ENCODE results near the gene UGT3A2.

UGT3A2 gene

GRCh38 chr5:36013182-36013581 lies 53.5 kb downstream of the UGT3A2 start:
- DNase-seq (ENCODE audit: low spot score) = no peak
- Histone ChIP-seq H3K27ac (ENCODE audit: poor library complexity, severe bottlenecking) (no peak overlapping the region), H3K27me3 (ENCODE audit: insufficient read depth, poor library complexity, severe bottlenecking) (no peaks in the 10 kb centered on the region), H3K4me1 (ENCODE audit: insufficient read depth, poor library complexity, severe bottlenecking) (no peaks in the 10 kb centered on the region), H3K36me3 (ENCODE audit: low read depth) (no peaks in the 10 kb centered on the region), H3K9me3 (ENCODE audit: severe bottlenecking) (no peaks in the 10 kb centered on the region), H3K4me3 (ENCODE audit: severe bottlenecking) (no peak overlapping the region)
- TF ChIP-seq, protein P1, sequence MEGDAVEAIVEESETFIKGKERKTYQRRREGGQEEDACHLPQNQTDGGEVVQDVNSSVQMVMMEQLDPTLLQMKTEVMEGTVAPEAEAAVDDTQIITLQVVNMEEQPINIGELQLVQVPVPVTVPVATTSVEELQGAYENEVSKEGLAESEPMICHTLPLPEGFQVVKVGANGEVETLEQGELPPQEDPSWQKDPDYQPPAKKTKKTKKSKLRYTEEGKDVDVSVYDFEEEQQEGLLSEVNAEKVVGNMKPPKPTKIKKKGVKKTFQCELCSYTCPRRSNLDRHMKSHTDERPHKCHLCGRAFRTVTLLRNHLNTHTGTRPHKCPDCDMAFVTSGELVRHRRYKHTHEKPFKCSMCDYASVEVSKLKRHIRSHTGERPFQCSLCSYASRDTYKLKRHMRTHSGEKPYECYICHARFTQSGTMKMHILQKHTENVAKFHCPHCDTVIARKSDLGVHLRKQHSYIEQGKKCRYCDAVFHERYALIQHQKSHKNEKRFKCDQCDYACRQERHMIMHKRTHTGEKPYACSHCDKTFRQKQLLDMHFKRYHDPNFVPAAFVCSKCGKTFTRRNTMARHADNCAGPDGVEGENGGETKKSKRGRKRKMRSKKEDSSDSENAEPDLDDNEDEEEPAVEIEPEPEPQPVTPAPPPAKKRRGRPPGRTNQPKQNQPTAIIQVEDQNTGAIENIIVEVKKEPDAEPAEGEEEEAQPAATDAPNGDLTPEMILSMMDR (IDR thresholded peaks at IDR 0.05; ENCODE audit: poor library complexity, severe bottlenecking) = no peak
- ATAC-seq (ENCODE audit: low read depth) = no peak

GRCh38 chr5:36009698-36010097 lies 57.0 kb downstream of the UGT3A2 start:
- no peaks in the 10 kb centered on the region for H3K9me3 ChIP-seq (ENCODE audit: severe bottlenecking)

GRCh38 chr5:36007366-36007765 lies 59.3 kb downstream of the UGT3A2 start:
- no peak overlapping the region for H3K27ac ChIP-seq (ENCODE audit: poor library complexity, severe bottlenecking)
- TF ChIP-seq, protein P1 (IDR thresholded peaks at IDR 0.05; ENCODE audit: poor library complexity, severe bottlenecking) = no peak
- ATAC-seq (ENCODE audit: low read depth) = no peak
- peaks cover 8% of the 10 kb centered on the region for H3K27me3 ChIP-seq (ENCODE audit: insufficient read depth, poor library complexity, severe bottlenecking)
- no peaks in the 10 kb centered on the region for H3K4me1 ChIP-seq (ENCODE audit: insufficient read depth, poor library complexity, severe bottlenecking)
- no peak for DNase-seq (ENCODE audit: low spot score)
- no peak overlapping the region for H3K4me3 ChIP-seq (ENCODE audit: severe bottlenecking)
- H3K36me3 ChIP-seq (ENCODE audit: low read depth) = no peaks in the 10 kb centered on the region
- H3K9me3 ChIP-seq (ENCODE audit: severe bottlenecking) = no peaks in the 10 kb centered on the region

More at GRCh38 chr5:36009698-36010097, 57.0 kb downstream of the UGT3A2 start:
- no peak for ATAC-seq (ENCODE audit: low read depth)
- no peak for DNase-seq (ENCODE audit: low spot score)
- Histone ChIP-seq H3K4me1 (ENCODE audit: insufficient read depth, poor library complexity, severe bottlenecking) (no peaks in the 10 kb centered on the region), H3K27ac (ENCODE audit: poor library complexity, severe bottlenecking) (no peak overlapping the region), H3K4me3 (ENCODE audit: severe bottlenecking) (no peak overlapping the region), H3K27me3 (ENCODE audit: insufficient read depth, poor library complexity, severe bottlenecking) (no peaks in the 10 kb centered on the region), H3K36me3 (ENCODE audit: low read depth) (no peaks in the 10 kb centered on the region)
- TF ChIP-seq, protein P1 (IDR thresholded peaks at IDR 0.05; ENCODE audit: poor library complexity, severe bottlenecking) = no peak

GRCh38 chr5:36006163-36006562 lies 60.5 kb downstream of the UGT3A2 start:
- TF ChIP-seq, protein P1 (IDR thresholded peaks at IDR 0.05; ENCODE audit: poor library complexity, severe bottlenecking) = no peak
- Histone ChIP-seq H3K9me3 (ENCODE audit: severe bottlenecking) (no peaks in the 10 kb centered on the region), H3K36me3 (ENCODE audit: low read depth) (no peaks in the 10 kb centered on the region), H3K4me3 (ENCODE audit: severe bottlenecking) (no peak overlapping the region), H3K4me1 (ENCODE audit: insufficient read depth, poor library complexity, severe bottlenecking) (no peaks in the 10 kb centered on the region), H3K27me3 (ENCODE audit: insufficient read depth, poor library complexity, severe bottlenecking) (peaks cover 8% of the 10 kb centered on the region), H3K27ac (ENCODE audit: poor library complexity, severe bottlenecking) (no peak overlapping the region)
- DNase-seq (ENCODE audit: low spot score) = no peak
- no peak for ATAC-seq (ENCODE audit: low read depth)

- H3K9me3 ChIP-seq (ENCODE audit: severe bottlenecking) = no peaks in the 10 kb centered on the region
Measured at GRCh38 chr5:36001032-36001431, 65.7 kb downstream of the UGT3A2 start.

More at GRCh38 chr5:36001032-36001431, 65.7 kb downstream of the UGT3A2 start:
- Histone ChIP-seq H3K27me3 (ENCODE audit: insufficient read depth, poor library complexity, severe bottlenecking) (peaks cover 12% of the 10 kb centered on the region), H3K27ac (ENCODE audit: poor library complexity, severe bottlenecking) (no peak overlapping the region), H3K4me3 (ENCODE audit: severe bottlenecking) (no peak overlapping the region), H3K36me3 (ENCODE audit: low read depth) (no peaks in the 10 kb centered on the region), H3K4me1 (ENCODE audit: insufficient read depth, poor library complexity, severe bottlenecking) (no peaks in the 10 kb centered on the region)
- no peak for DNase-seq (ENCODE audit: low spot score)
- TF ChIP-seq, protein P1 (IDR thresholded peaks at IDR 0.05; ENCODE audit: poor library complexity, severe bottlenecking) = no peak
- ATAC-seq (ENCODE audit: low read depth) = no peak
